ENCODE measurements around the gene CDC42BPB. TPM values are rescaled to one million over a fixed set of nuclear protein-coding genes. Genes with fewer than 3 reads are reported as not detected.
A peak's percentile ranks its signal among the peaks of the same experiment; 100 is the strongest.
"Not testable (repeated sequence)": the region's sequence is repeated elsewhere in the genome, so short reads cannot be mapped to it uniquely, and the experiment has no call there.

Gene CDC42BPB
- total RNA-seq, 3 donors from 2014 or later = 64.0 to 110 (median 98.0) TPM

DNA sequence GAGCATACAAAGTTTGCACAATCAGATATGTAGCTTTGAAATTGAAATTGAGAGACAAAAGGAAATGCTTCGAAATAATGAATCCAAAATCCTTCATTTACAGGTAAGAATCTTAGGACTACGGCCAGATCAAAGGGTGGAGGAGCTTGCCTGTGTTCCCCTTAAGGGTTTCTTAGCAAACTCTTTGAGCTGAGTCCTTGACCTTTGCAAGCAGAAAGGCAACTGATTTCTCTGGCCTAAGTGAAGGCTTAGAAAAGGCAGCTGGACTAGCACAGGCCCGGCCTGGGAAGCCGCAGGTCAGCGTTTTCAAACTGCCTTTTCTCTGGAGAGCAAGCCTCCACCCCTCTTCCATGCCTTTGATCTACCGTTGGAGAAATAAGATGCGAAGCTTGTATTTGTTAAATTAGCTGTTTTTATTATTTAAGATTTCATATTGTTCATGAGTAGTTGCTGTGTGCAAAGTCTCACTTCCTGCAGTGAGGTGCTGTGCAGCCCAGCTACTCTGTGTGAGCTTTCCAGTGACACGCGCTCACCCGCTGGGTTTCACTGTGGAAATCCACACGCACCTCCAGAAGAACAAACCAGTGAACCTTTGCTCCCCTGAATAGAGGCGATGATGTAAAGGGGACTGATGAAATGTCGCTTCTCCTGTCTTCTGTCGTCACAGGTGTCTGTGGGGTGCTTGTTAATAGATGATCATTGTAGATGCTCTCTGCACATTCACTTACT, 159.9 kb downstream of the CDC42BPB start:
- no peaks in the 10 kb centered on the region for H3K27me3 ChIP-seq
- H3K9me3 ChIP-seq = no peaks in the 10 kb centered on the region
- H3K4me3 ChIP-seq = no peak overlapping the region
- H3K27ac ChIP-seq = no peak overlapping the region
- TF ChIP-seq POLR2A (IDR thresholded peaks at IDR 0.05) (no peak), POLR2AphosphoS5 (IDR thresholded peaks at IDR 0.05) (no peak)
- TF ChIP-seq, protein P1, sequence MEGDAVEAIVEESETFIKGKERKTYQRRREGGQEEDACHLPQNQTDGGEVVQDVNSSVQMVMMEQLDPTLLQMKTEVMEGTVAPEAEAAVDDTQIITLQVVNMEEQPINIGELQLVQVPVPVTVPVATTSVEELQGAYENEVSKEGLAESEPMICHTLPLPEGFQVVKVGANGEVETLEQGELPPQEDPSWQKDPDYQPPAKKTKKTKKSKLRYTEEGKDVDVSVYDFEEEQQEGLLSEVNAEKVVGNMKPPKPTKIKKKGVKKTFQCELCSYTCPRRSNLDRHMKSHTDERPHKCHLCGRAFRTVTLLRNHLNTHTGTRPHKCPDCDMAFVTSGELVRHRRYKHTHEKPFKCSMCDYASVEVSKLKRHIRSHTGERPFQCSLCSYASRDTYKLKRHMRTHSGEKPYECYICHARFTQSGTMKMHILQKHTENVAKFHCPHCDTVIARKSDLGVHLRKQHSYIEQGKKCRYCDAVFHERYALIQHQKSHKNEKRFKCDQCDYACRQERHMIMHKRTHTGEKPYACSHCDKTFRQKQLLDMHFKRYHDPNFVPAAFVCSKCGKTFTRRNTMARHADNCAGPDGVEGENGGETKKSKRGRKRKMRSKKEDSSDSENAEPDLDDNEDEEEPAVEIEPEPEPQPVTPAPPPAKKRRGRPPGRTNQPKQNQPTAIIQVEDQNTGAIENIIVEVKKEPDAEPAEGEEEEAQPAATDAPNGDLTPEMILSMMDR (IDR thresholded peaks at IDR 0.05) = no peak
- intact Hi-C loops (cut with DNase I; ENCODE audit: low total_unique reads) = no loop called here
- no peaks in the 10 kb centered on the region for H3K36me3 ChIP-seq
- DNase-seq (ENCODE audit: low spot score in 2 of 2) = peak in 1 of 2 donors; percentile 1
- no peaks in the 10 kb centered on the region for H3K4me1 ChIP-seq

DNA sequence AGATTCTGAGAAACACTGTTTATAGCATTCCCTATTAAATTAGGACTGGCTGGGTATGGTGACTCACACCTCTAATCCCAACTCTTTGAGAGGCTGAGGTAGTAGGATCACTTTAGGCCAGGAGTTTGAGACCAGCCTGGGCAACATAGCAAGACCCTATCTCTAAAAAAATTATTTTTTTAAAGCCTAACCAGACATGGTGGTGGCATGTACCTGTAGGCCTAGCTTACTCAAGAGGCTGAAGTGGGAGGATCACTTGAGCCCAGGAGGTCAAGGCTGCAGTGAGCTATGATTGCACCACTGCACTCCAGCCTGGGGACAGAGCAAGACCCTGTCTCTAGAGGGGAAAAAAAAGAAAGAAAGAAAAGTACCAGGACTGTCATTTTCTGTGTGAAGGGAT, 160.6 kb downstream of the CDC42BPB start:
- DNase-seq (ENCODE audit: low spot score in 2 of 2); H3K4me1 ChIP-seq; H3K27me3 ChIP-seq; H3K36me3 ChIP-seq; H3K9me3 ChIP-seq; H3K4me3 ChIP-seq; intact Hi-C loops (cut with DNase I; ENCODE audit: low total_unique reads); H3K27ac ChIP-seq: not testable (repeated sequence)

DNA sequence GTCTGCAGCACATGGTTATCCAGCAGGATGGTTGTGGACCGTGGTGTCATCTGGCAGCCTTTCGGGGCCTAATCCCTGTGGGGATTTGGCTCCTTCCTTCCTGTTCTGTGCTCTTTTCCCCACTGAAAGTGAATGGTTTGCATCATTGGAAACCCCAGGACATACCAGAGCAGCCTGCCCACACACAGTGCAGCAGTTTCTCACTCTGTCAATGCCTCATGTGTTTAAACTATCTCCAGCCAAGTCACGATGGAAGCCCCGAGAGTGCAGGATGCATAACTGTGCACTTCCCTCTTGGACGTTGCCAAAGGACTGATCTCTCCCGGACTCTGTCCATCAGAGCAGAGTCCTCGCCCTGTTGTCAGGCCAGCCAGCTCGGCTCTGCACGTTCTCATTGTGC, 163.9 kb downstream of the CDC42BPB start:
- no peaks in the 10 kb centered on the region for H3K27me3 ChIP-seq
- DNase-seq (ENCODE audit: low spot score in 2 of 2) = peak in 1 of 2 donors; percentile 41

DNA sequence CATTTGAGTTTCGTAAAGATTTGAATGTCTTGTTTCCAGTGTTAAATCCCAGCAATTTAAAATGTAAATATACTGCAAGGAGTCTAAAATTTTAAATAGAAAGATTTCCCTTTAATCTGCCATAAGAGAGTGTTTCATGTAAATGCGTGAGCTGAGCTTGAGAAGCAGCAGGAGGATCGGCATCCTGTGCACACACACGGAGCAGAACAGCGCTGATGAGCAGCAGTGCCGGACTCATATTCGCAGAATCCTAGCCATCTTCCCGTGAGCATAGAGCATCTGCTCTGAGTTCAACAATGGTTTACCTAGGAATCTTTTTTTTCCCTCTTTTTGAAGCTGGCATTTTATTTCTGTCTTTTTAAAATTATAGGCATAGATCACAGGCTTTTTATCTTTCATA, 164.7 kb downstream of the CDC42BPB start:
- H3K27ac ChIP-seq = no peak overlapping the region
- intact Hi-C loops (cut with DNase I; ENCODE audit: low total_unique reads) = no loop called here
- H3K4me3 ChIP-seq = no peak overlapping the region
- no peaks in the 10 kb centered on the region for H3K9me3 ChIP-seq
- TF ChIP-seq POLR2A (IDR thresholded peaks at IDR 0.05) (no peak), POLR2AphosphoS5 (IDR thresholded peaks at IDR 0.05) (no peak)
- TF ChIP-seq, protein P1 (IDR thresholded peaks at IDR 0.05) = no peak
- no peaks in the 10 kb centered on the region for H3K36me3 ChIP-seq
- H3K27me3 ChIP-seq = no peaks in the 10 kb centered on the region
- no peak for DNase-seq (ENCODE audit: low spot score in 2 of 2)
- H3K4me1 ChIP-seq = no peaks in the 10 kb centered on the region

More for the DNA sequence above, 163.9 kb downstream of the CDC42BPB start:
- Histone ChIP-seq H3K4me3 (no peak overlapping the region), H3K4me1 (no peaks in the 10 kb centered on the region), H3K36me3 (no peaks in the 10 kb centered on the region), H3K9me3 (no peaks in the 10 kb centered on the region), H3K27ac (no peak overlapping the region)
- TF ChIP-seq POLR2A (IDR thresholded peaks at IDR 0.05) = no peak
- TF ChIP-seq, protein P1 (IDR thresholded peaks at IDR 0.05) = no peak
- peak; percentile 42 to 61 (median 43) for TF ChIP-seq POLR2AphosphoS5 (IDR thresholded peaks at IDR 0.05)
- intact Hi-C loops (cut with DNase I; ENCODE audit: low total_unique reads) = no loop called here

DNA sequence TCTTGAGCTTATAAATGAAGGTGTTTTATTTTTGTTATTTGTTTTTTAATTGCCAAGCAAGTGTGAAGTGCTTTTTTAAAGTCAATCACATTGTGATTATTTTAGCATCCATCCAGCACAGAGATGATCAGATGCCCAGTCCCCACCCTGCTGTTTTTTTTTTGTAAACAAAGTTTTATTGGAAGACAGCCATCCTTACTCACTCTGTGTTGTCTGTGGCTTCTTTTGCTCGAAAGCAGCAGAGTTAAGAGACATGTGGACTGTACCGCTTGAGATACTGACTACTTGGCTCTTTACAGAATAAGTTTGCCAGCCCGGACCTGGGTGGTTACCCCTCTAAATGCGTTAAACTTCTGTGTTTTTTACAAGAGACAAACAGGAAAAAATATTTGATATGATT, 165.8 kb downstream of the CDC42BPB start:
- Histone ChIP-seq H3K36me3 (no peaks in the 10 kb centered on the region), H3K4me1 (no peaks in the 10 kb centered on the region), H3K27ac (no peak overlapping the region), H3K4me3 (no peak overlapping the region), H3K27me3 (no peaks in the 10 kb centered on the region), H3K9me3 (no peaks in the 10 kb centered on the region)
- no peak for DNase-seq (ENCODE audit: low spot score in 2 of 2)
- TF ChIP-seq, protein P1 (IDR thresholded peaks at IDR 0.05) = no peak
- no peak for TF ChIP-seq POLR2AphosphoS5 (IDR thresholded peaks at IDR 0.05)
- TF ChIP-seq POLR2A (IDR thresholded peaks at IDR 0.05) = no peak
- intact Hi-C loops (cut with DNase I; ENCODE audit: low total_unique reads) = no loop called here

All from breast epithelium (tissue), 4 donors.